Measurements from ENCODE around the gene FBXL3. TPM values are rescaled to one million over a fixed set of nuclear protein-coding genes. Genes with fewer than 3 reads are reported as not detected.
A peak's percentile ranks its signal among the peaks of the same experiment; 100 is the strongest.

FBXL3 gene
- total RNA-seq, 1 experiment from 2014 or later: 39.1 TPM

DNA sequence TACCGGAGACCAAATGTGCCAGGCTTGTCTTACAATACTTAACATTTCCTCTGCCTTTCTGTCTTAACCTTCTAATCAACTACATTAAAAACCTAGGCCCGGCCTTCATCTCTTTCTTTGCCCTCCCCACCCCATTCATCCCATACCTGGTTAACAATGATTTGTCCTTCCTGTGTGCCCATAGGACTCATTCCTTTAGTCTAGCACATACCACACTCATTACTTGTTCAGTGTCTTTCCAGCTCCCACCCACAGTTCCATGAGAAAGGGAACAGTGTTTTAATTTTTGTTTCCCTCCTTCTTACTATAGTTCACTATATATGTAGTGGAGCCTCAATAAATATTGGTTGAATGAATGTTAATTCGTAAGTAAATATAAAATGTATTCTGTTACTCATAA lies 32.7 kb downstream of the FBXL3 start:
- Histone ChIP-seq H3K9me2 (replicated peaks; ENCODE audit: low read length) (no peaks in the 10 kb centered on the region), H3K27ac (ENCODE audit: low read length) (no peak overlapping the region), H3K9ac (ENCODE audit: low read length) (no peak overlapping the region), H2AFZ (ENCODE audit: low read length) (no peak overlapping the region), H3F3A (ENCODE audit: low read length, unreplicated experiment) (no peaks in the 10 kb centered on the region), H3K4me2 (ENCODE audit: low read length) (peak overlapping the region; percentile 98), H3K4me3 (ENCODE audit: low read length) (peak overlapping the region; percentile 90; the same call in 1 of the 2 replicates), H3K27me3 (ENCODE audit: low read length) (no peaks in the 10 kb centered on the region), H4K20me1 (ENCODE audit: low read length) (no peaks in the 10 kb centered on the region), H3K36me3 (ENCODE audit: low read depth, low read length) (peaks cover 3% of the 10 kb centered on the region; the same call in 1 of the 2 replicates), H3K9me3 (ENCODE audit: low read length) (no peaks in the 10 kb centered on the region), H3K79me2 (ENCODE audit: low read length) (peaks cover 18% of the 10 kb centered on the region), H3K4me1 (ENCODE audit: insufficient read depth, low read length) (peaks cover 26% of the 10 kb centered on the region)
- peak; percentile 14; the same call in 1 of the 2 replicates for ATAC-seq
- TF ChIP-seq EZH2phosphoT487 (IDR thresholded peaks at IDR 0.05; ENCODE audit: borderline replicate concordance, low read length): no peak
- TF ChIP-seq, protein P1, sequence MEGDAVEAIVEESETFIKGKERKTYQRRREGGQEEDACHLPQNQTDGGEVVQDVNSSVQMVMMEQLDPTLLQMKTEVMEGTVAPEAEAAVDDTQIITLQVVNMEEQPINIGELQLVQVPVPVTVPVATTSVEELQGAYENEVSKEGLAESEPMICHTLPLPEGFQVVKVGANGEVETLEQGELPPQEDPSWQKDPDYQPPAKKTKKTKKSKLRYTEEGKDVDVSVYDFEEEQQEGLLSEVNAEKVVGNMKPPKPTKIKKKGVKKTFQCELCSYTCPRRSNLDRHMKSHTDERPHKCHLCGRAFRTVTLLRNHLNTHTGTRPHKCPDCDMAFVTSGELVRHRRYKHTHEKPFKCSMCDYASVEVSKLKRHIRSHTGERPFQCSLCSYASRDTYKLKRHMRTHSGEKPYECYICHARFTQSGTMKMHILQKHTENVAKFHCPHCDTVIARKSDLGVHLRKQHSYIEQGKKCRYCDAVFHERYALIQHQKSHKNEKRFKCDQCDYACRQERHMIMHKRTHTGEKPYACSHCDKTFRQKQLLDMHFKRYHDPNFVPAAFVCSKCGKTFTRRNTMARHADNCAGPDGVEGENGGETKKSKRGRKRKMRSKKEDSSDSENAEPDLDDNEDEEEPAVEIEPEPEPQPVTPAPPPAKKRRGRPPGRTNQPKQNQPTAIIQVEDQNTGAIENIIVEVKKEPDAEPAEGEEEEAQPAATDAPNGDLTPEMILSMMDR (conservative IDR thresholded peaks at IDR 0.05; ENCODE audit: low read depth, low read length): no peak
- no peak for TF ChIP-seq EZH2 (IDR thresholded peaks at IDR 0.05; ENCODE audit: low read length, unreplicated experiment)
- BruUV-seq (replicated peaks): no TSS peak
- ChIA-PET POLR2A (ENCODE audit: unreplicated experiment) (no interaction called here), CTCF (no interaction called here)
- intact Hi-C loops (cut with micrococcal nuclease): no loop called here
- DNase-seq: peak; percentile 44

DNA sequence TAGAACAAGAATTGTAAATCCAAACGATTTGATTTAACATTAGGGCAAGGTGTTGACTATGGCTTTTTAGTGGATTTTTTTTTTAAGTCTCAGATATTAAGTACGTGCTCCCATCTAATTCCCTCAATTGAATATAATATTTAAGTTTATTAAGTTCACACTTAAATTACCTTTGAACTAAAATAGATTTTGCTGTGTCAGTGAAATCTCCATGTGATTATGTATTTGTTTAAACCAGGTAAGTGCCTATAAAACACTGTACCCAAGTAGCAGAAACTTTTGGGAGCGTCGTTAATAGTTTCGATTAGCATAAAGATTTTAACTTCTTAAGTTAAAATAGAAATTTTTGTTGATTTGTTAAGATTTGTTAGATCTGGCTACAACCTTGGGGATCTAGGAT lies 33.5 kb downstream of the FBXL3 start:
- Histone ChIP-seq H3K4me3 (ENCODE audit: low read length) (peak overlapping the region; percentile 90), H3K9ac (ENCODE audit: low read length) (0 out of 2 replicates have a peak overlapping the region, but pooled peaks have one; percentile 83)
- intact Hi-C loops (cut with micrococcal nuclease): no loop called here

DNA sequence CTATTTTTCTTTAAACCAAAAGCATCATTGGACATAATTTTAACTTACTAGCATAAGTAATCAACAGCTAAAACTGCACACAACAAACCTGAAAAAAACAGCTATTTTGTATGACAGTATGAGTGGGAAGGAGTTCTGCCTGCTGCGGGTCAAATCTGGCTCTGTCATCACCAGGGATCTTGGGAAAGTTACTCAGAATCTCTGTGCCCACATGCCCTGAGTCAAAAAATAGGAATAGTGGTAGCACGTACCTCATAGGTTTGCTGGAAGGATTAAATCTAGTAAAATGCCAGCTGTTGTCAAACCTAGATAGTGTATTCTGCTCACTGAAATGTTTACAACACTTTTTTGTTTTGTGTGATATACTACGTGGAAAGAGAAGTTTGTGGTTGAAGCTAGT lies 33.9 kb downstream of the FBXL3 start:
- peaks cover 18% of the 10 kb centered on the region for H3K79me2 ChIP-seq (ENCODE audit: low read length)
- H3K9me2 ChIP-seq (replicated peaks; ENCODE audit: low read length): no peaks in the 10 kb centered on the region
- TF ChIP-seq EZH2 (IDR thresholded peaks at IDR 0.05; ENCODE audit: low read length, unreplicated experiment) (no peak), EZH2phosphoT487 (IDR thresholded peaks at IDR 0.05; ENCODE audit: borderline replicate concordance, low read length) (no peak)
- TF ChIP-seq, protein P1 (conservative IDR thresholded peaks at IDR 0.05; ENCODE audit: low read depth, low read length): no peak
- intact Hi-C loops (cut with micrococcal nuclease): no loop called here
- POLR2A ChIA-PET (ENCODE audit: unreplicated experiment): interaction anchor here (0.6 to 0.7 kb wide), 2 partner anchors 69 to 197 kb away, joined by 3 to 4 read pairs; no protein-coding TSS in a partner anchor
- H2AFZ ChIP-seq (ENCODE audit: low read length): peak overlapping the region; percentile 93
- H3K27me3 ChIP-seq (ENCODE audit: low read length): no peaks in the 10 kb centered on the region
- no peaks in the 10 kb centered on the region for H4K20me1 ChIP-seq (ENCODE audit: low read length)
- no peaks in the 10 kb centered on the region for H3F3A ChIP-seq (ENCODE audit: low read length, unreplicated experiment)
- peak overlapping the region; percentile 43; the same call in 1 of the 2 replicates for H3K27ac ChIP-seq (ENCODE audit: low read length)
- peak overlapping the region; percentile 90 for H3K4me3 ChIP-seq (ENCODE audit: low read length)
- H3K36me3 ChIP-seq (ENCODE audit: low read depth, low read length): no peaks in the 10 kb centered on the region
- ATAC-seq (no peak), DNase-seq (peak; percentile 9)
- no TSS peak for BruUV-seq (replicated peaks)
- peak overlapping the region; percentile 98 for H3K4me2 ChIP-seq (ENCODE audit: low read length)
- peak overlapping the region; percentile 83 for H3K9ac ChIP-seq (ENCODE audit: low read length)
- no peaks in the 10 kb centered on the region for H3K9me3 ChIP-seq (ENCODE audit: low read length)
- peaks cover 26% of the 10 kb centered on the region for H3K4me1 ChIP-seq (ENCODE audit: insufficient read depth, low read length)
- CTCF ChIA-PET: interaction anchor here (0.6 kb wide), 1 partner anchor 570 kb away, joined by 3 read pairs; no protein-coding TSS in a partner anchor

More for the DNA sequence above, 33.5 kb downstream of the FBXL3 start:
- Histone ChIP-seq H2AFZ (ENCODE audit: low read length) (no peak overlapping the region), H4K20me1 (ENCODE audit: low read length) (no peaks in the 10 kb centered on the region), H3K27me3 (ENCODE audit: low read length) (no peaks in the 10 kb centered on the region), H3K27ac (ENCODE audit: low read length) (no peak overlapping the region), H3K4me1 (ENCODE audit: insufficient read depth, low read length) (peaks cover 26% of the 10 kb centered on the region), H3K4me2 (ENCODE audit: low read length) (peak overlapping the region; percentile 98), H3K9me2 (replicated peaks; ENCODE audit: low read length) (no peaks in the 10 kb centered on the region), H3F3A (ENCODE audit: low read length, unreplicated experiment) (no peaks in the 10 kb centered on the region), H3K9me3 (ENCODE audit: low read length) (no peaks in the 10 kb centered on the region), H3K79me2 (ENCODE audit: low read length) (peaks cover 18% of the 10 kb centered on the region), H3K36me3 (ENCODE audit: low read depth, low read length) (no peaks in the 10 kb centered on the region; the same call in 1 of the 2 replicates)
- POLR2A ChIA-PET (ENCODE audit: unreplicated experiment): no interaction called here
- no TSS peak for BruUV-seq (replicated peaks)
- DNase-seq (no peak), ATAC-seq (no peak)
- TF ChIP-seq EZH2phosphoT487 (IDR thresholded peaks at IDR 0.05; ENCODE audit: borderline replicate concordance, low read length) (no peak), EZH2 (IDR thresholded peaks at IDR 0.05; ENCODE audit: low read length, unreplicated experiment) (no peak)
- TF ChIP-seq, protein P1 (conservative IDR thresholded peaks at IDR 0.05; ENCODE audit: low read depth, low read length): no peak
- CTCF ChIA-PET: no interaction called here
